SIG-M5 treated with dmso at 0.1 percent for 504 hours (cell line): ENCODE measurements around the gene COL25A1.

ENCODE experiments used
- DNase-seq: peaks from one replicate; lab custom pipeline; 2025; ENCODE audit not compliant: unreplicated experiment; lab: John Stamatoyannopoulos, UW

Gene COL25A1

GRCh38 chr4:108831291-108831690 lies 471.2 kb downstream of the COL25A1 start:
- DNase-seq: no peak

DNA sequence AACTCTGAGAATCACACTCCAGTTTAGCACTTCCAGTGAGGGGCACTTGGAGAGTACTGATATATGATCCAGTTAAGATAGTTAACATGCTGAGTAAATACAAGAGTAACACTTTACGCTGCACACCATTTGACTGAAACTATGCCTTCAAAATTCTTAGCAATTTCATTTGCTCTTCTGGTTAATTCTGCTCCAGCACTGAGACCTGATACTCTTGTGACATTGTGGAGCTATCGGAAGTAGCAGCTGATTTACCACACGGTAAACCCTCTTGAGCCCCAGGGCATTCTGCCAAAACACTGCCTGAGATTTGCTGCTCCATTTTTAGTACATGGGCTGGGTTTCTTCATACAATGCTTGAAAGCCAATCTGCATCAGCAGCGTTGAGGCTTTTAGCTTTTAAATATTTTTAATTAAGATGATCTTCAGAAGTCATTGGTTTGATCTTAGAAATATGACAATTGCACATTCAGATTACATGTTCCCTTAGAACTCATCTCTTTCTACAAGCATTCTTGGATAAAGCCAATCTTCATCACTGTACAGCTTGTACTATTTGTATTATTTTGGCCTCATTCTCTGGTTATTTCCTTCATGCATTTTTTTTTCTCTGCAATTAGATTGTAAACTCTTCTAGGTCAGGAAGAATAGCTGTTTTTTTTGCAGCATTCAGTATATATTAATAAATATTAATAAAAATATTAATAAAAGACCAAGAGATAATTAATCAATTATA lies 471.8 kb downstream of the COL25A1 start:
- DNase-seq: no peak

- no peak for DNase-seq
Observed at GRCh38 chr4:108829966-108830492, 472.4 kb downstream of the COL25A1 start.

GRCh38 chr4:108828620-108829019 lies 473.8 kb downstream of the COL25A1 start:
- DNase-seq: no peak

GRCh38 chr4:108825737-108826136 lies 476.7 kb downstream of the COL25A1 start:
- no peak for DNase-seq

DNA sequence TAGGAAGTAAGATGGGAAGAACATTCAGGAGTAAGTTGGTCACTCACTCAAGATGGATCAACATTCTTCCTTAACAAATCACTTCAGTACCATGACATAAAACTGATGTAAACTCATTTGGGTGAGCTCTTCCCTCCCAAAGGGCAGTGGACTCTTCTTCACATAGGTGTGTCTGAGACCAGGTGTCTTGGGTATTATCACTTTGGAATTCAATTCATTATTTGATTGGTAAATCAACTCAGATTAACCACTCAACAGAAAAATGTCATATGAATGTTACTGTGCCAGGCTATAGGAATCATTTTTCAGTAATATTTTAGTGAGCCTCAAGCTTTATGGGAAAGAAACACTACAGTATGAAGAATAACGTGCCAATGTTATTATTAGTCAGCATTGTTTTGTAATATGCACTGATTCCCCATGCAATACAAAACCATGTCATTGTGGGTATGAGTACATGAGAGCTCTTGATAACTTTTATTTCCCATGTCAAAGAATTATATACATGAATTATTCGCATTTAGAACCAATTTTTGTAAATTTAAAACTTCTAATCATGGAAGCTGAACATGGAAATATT lies 481.0 kb downstream of the COL25A1 start:
- DNase-seq: no peak

- DNase-seq: no peak
Observed at GRCh38 chr4:108820492-108821350, 481.7 kb downstream of the COL25A1 start.

DNA sequence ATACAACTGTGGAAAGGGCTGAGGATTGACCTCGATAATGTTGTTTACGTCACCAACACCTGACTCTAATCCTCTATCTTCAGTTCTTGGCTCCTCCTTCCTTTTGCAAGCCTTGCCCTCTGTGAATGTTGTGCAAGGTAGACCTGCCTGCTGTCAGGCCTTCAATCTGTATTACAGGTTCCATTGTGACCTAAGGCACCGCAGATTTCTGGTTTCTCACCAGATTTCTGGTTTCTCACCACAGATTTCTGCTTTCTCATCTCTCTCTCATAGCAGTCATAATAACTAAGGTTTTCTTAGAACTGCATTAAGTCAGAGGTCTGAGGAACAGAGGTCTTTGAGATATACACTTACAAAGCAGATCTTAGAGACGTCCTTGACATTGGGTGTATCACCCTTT lies 488.1 kb downstream of the COL25A1 start:
- DNase-seq: no peak

GRCh38 chr4:108813261-108813660 lies 489.2 kb downstream of the COL25A1 start:
- no peak for DNase-seq

DNA sequence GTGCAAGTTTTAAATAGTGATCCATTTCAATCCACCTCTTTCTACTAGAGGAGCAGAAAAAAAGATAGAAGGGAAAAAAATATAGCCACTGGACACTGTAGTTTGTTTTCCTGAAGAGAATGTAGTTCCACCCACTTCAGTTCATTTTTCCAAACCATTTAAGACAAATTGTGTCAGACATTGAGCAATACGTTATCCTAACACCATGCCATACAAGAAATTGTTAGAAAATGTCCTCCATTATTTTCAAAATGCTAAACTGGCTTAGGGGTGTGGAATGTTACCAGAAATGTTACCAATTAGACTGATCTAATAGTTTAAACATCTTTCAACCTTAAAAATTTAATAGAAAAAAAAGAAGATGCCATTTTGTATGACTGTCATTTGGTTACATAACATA lies 491.0 kb downstream of the COL25A1 start:
- no peak for DNase-seq

DNA sequence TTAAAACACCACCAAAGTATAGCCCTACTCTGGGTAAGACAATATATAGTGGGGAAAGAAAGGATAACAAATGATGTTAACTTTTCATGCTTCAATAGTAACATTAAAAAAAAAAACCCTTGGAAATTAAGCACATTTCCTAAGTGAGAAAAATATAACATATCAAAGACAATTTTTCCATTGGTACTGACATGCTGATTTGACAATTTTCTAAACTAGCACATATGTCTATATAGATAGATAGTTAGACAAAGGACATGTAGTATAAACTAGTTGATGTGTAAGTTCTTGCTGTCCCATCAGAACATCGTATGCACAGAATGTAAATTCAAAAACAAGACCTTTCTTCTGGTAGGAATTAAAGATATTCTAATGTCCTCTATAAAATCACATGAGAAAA lies 492.4 kb downstream of the COL25A1 start:
- DNase-seq: no peak

GRCh38 chr4:108804648-108805273 lies 497.7 kb downstream of the COL25A1 start:
- no peak for DNase-seq

DNA sequence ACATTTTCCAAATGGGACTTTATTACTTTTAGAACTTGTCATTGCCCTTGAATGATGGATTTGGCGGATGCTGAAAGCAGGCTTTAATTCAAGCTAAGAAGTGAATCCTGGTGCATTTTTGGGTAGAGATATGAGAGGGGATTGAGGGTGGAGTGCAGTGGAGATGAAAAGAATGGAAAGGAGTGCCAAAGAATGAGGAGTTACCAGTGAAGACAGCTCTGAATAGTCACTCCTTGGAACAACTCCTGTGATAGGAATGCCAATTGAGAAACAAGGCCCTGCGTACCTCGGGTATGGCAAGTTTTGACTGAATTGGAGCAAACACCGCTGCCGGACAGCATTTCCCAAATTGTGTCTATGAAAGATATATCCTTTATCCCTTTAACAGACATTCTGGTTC lies 503.2 kb downstream of the COL25A1 start:
- no peak for DNase-seq

DNA sequence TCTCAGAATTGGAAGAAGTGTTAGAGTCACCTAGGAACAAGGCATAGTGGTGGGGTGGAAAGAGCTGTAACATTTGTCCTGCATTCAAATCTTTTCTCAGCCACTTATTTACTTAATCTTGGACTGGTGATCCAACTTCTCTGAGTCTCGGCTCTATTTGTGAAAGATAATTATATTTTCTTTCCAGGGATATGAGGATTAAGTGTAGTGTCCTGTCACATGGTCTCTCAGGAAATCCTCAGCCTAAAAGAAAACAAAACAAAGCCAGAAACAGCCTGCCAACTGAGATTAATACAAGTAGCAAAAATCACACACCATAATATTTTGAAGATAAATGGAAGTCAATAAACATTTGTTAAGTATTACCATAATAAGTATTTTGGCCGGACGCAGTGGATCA lies 506.3 kb downstream of the COL25A1 start:
- DNase-seq: no peak

DNA sequence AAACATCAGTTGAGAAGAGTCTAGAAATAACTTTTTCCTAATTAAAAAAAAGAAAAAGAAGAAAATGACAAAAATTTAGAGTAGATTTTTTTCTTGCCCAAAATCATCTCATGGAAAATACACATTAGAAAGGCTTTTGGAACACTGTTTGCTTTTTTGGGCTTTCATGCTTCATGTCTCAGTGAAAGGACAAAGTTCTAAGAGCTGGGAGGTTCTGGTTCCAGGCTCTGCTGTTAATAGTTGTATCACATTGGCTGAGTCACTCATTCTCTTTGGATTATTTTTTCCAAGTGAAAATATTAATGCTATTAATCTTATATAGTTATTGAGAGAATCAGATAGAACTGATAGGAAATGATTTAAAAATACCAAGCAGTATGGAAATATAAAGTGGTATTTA lies 506.7 kb downstream of the COL25A1 start:
- no peak for DNase-seq

DNA sequence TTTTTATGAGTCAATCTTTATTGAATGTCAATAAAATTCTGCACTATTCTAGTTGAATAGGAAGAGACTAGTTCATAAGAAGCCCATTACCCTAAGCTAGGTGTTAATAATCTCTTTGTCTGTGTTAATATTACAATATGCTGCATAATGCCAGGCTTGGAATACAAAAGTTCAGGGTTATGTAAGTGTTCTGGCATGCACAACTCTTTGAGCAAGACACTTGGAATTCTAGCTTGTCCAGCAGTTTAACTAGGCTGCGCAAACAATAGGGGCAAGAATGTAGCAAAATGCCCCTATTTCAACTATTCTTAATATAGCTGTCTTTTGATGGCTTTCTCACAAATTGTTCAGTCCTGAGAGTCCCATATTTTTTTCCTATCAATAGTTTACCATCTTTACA lies 508.3 kb downstream of the COL25A1 start:
- DNase-seq: no peak

GRCh38 chr4:108793415-108793814 lies 509.0 kb downstream of the COL25A1 start:
- DNase-seq: no peak

DNA sequence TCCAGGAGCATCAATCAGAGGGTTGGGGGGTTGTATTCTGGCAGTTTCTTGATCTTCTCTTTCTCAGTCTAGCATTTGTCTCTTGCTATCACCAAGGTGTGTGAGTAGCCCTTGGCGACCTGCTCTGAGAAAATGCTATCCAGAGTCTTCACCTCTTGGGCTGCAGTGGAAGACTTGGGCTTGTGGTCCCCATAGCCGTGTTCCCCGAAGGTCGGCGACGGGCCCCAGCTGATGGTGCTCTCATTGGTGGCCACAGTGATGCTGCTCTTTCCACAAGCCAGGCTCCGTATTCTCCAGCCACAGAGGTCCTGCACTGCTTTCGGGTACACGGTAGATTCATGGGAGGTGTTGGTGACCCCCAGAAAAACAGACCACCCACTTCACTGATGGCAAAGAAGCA lies 513.7 kb downstream of the COL25A1 start:
- no peak for DNase-seq

GRCh38 chr4:108787724-108788123 lies 514.7 kb downstream of the COL25A1 start:
- no peak for DNase-seq

DNA sequence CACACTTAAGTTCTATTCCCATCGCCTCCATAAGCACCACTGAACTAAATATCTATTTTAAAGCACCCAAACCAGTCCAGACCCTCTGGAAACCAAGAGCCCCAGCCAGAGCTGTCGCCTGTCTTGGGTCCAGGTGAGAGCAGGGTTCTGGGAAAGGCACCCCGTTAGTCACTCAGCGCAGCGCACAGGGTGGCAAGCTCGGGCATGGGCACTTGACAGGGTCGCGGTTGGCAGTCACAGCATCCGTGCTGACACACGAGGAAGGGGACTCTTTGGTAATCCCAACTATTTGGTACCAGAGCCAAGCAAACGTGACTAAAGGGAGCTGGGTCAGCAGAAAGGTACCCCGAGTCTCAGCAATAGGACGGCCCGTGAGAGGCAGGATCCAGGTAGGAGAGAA lies 515.4 kb downstream of the COL25A1 start:
- no peak for DNase-seq

- no peak for DNase-seq
Observed at GRCh38 chr4:108786351-108786750, 516.1 kb downstream of the COL25A1 start.
